Endothelial cell (in vitro differentiated cells): ENCODE measurements around the gene DNAH8. TPM values are rescaled to one million over a fixed set of nuclear protein-coding genes. Genes with fewer than 3 reads are reported as not detected.
A peak's percentile ranks its signal among the peaks of the same experiment; 100 is the strongest.

Experiments
- DNase-seq: peaks from one replicate; pipeline ENCODE4 v3.0.0; 2021; ENCODE audit warnings: low spot score
- H3K27ac Mint-ChIP-seq: one replicate; pipeline ENCODE4 v1.8.0; 2021; ENCODE audit warnings: mixed read lengths, inconsistent platforms; ENCODE audit not compliant: unreplicated experiment
- H3K27me3 Mint-ChIP-seq: one replicate; pipeline ENCODE4 v1.8.0; 2021; ENCODE audit warnings: mild to moderate bottlenecking, moderate library complexity, mixed read lengths, inconsistent platforms; ENCODE audit not compliant: unreplicated experiment
- H3K36me3 Mint-ChIP-seq: one replicate; pipeline ENCODE4 v1.8.0; 2021; ENCODE audit warnings: mild to moderate bottlenecking, low read depth, mixed read lengths, inconsistent platforms; ENCODE audit not compliant: unreplicated experiment
- H3K4me1 Mint-ChIP-seq: one replicate; pipeline ENCODE4 v1.8.0; 2021; ENCODE audit warnings: mild to moderate bottlenecking, mixed read lengths, inconsistent platforms; ENCODE audit not compliant: unreplicated experiment
- H3K4me3 Mint-ChIP-seq: one replicate; pipeline ENCODE4 v1.8.0; 2021; ENCODE audit warnings: mild to moderate bottlenecking, mixed read lengths, inconsistent platforms; ENCODE audit not compliant: unreplicated experiment
- H3K9me3 Mint-ChIP-seq: one replicate; pipeline ENCODE4 v1.8.0; 2021; ENCODE audit warnings: mixed read lengths, inconsistent platforms; ENCODE audit not compliant: unreplicated experiment
- total RNA-seq: library from RNA; stranded (reverse); fragmentation: NEBNext Ultra II Directional; extraction: Animal tissue kit (Norgen Biotek cat#: 25700); gene quantifications from one replicate; pipeline ENCODE4 v1.2.1, GENCODE V29; 2021; ENCODE audit not compliant: unreplicated experiment
- TF ChIP-seq, protein P1 (sequence below): fragments of 200-600 bp; sonication (generic); IDR thresholded peaks from one replicate; pipeline ENCODE4 v1.5.0; 2021; ENCODE audit warnings: antibody characterized with exemption; ENCODE audit not compliant: unreplicated experiment

DNAH8 gene
- total RNA-seq, 1 donor from 2014 or later: 0.05 TPM

DNA sequence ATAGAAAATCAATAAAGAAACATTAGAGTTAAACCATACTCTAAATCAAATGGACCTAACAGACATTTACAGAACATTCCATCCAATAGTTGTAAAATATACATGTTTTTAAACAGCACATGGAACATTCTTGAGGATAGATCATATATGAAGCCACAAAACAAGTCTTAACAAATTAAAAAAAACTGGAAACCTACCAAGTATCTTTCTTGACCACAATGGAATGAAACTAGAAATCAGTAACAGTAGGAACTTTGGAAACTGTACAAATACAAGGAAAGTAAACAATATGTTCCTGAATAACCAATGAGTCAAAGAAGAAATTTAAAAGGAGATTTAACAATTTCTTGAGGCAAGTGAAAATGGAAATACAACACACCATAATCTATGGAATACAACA, 242.3 kb downstream of the DNAH8 start:
- Mint-ChIP-seq H3K27ac (no peak overlapping the region), H3K4me1 (no peaks in the 10 kb centered on the region)

DNA sequence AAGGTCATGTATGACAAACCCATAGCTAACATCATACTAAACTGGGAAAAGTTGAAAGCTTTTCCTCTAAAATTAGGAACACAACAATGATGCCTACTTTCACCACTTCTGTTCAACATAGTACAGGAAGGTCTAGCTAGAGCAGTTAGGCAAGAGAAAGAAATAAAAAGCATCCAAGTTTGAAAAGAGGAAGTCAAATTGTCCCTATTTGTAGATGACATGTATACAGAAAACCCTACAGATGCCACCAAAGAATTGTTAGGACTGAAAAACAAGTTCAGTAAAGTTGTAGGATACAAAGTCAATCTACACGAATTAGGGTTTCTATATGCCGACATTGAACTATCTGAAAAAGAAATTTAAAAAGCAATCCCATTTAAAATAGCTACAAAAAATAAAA, 244.0 kb downstream of the DNAH8 start:
- H3K36me3 Mint-ChIP-seq: no peaks in the 10 kb centered on the region
- no peak for DNase-seq
- no peak overlapping the region for H3K27ac Mint-ChIP-seq
- TF ChIP-seq, protein P1, sequence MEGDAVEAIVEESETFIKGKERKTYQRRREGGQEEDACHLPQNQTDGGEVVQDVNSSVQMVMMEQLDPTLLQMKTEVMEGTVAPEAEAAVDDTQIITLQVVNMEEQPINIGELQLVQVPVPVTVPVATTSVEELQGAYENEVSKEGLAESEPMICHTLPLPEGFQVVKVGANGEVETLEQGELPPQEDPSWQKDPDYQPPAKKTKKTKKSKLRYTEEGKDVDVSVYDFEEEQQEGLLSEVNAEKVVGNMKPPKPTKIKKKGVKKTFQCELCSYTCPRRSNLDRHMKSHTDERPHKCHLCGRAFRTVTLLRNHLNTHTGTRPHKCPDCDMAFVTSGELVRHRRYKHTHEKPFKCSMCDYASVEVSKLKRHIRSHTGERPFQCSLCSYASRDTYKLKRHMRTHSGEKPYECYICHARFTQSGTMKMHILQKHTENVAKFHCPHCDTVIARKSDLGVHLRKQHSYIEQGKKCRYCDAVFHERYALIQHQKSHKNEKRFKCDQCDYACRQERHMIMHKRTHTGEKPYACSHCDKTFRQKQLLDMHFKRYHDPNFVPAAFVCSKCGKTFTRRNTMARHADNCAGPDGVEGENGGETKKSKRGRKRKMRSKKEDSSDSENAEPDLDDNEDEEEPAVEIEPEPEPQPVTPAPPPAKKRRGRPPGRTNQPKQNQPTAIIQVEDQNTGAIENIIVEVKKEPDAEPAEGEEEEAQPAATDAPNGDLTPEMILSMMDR: no peak
- H3K9me3 Mint-ChIP-seq: no peaks in the 10 kb centered on the region
- no peaks in the 10 kb centered on the region for H3K27me3 Mint-ChIP-seq
- no peak overlapping the region for H3K4me3 Mint-ChIP-seq
- no peaks in the 10 kb centered on the region for H3K4me1 Mint-ChIP-seq

More for the DNA sequence above, 242.3 kb downstream of the DNAH8 start:
- TF ChIP-seq, protein P1: no peak
- H3K4me3 Mint-ChIP-seq: no peak overlapping the region
- DNase-seq: no peak
- no peaks in the 10 kb centered on the region for H3K36me3 Mint-ChIP-seq
- no peaks in the 10 kb centered on the region for H3K9me3 Mint-ChIP-seq
- no peaks in the 10 kb centered on the region for H3K27me3 Mint-ChIP-seq

DNA sequence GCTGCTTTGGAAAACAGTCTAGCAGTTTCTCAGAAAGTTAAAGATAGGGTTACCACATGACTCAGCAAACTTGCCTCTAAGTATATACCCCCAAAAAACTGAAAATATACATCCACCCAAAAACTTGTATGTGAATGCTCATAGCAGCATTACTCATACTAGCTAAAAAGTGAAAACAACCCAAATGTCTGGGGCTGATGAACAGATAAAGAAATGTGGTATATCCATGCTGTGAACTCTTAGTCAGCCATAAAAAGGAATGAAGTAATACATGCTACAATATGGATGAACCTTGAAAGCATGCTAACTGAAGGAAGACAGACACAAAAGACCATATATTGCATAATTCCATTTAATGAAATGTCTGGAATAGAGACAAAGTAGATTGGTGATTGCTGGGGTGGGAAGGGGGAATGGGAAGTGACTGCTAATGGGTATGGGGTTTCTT, 253.6 kb downstream of the DNAH8 start:
- no peak overlapping the region for H3K27ac Mint-ChIP-seq

DNA sequence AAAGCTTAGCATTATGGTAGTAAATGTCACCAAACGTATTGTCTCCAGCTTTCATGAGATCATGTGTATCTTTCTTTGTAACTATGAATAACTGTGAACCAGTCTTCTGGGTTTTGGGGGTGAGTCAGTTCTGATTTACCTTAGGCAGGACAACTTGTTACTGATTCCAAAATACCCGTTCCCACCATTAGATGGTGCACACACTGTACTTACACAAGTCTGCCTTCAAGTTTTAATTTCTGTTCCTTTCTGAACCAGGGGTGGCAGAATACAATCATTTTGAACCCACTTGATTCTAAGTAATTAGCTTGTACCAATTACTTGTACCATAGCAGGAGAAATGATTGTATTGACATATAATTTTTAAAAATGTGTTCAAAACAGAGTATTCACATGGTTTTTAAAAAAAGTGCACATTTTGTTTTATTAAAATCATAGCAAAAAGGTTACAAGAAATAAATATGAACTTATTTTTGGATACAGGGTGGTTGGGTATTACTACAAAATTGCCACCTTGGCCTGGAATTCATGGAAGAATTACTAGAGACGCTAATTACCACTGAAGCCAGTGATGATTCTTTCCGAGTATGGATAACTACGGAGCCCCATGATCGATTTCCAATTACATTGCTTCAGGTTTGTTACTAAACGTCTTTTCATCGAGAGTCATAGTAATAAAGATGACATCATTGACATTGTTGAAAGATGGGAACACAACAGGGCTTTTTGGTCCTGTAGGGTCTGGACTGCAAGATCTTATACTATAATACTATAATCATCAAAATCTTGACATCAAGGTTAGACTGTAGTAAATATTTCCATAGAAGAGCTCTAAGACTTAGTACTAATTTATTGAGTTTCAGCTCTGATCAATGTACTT, 258.3 kb downstream of the DNAH8 start:
- DNase-seq: peak; percentile 38
- TF ChIP-seq, protein P1: peak; percentile 34

More for the DNA sequence above, 253.6 kb downstream of the DNAH8 start:
- TF ChIP-seq, protein P1: no peak
- Mint-ChIP-seq H3K4me1 (no peaks in the 10 kb centered on the region), H3K9me3 (no peaks in the 10 kb centered on the region), H3K36me3 (no peaks in the 10 kb centered on the region), H3K27me3 (no peaks in the 10 kb centered on the region), H3K4me3 (no peak overlapping the region)
- no peak for DNase-seq

More for the DNA sequence above, 258.3 kb downstream of the DNAH8 start:
- H3K27ac Mint-ChIP-seq: no peak overlapping the region
- no peaks in the 10 kb centered on the region for H3K4me1 Mint-ChIP-seq
- H3K27me3 Mint-ChIP-seq: no peaks in the 10 kb centered on the region
- no peak overlapping the region for H3K4me3 Mint-ChIP-seq
- H3K36me3 Mint-ChIP-seq: no peaks in the 10 kb centered on the region
- H3K9me3 Mint-ChIP-seq: no peaks in the 10 kb centered on the region
